Parathyroid adenoma (tissue), 2 donors: ENCODE results near the gene EFNA3.

Experiments used
- H2AFZ ChIP-seq: fragments of 300-600 bp; sonication (generic); one replicate; pipeline ENCODE4 v1.7.0; 2017; ENCODE audit warnings: antibody characterized with exemption, mild to moderate bottlenecking
- H3K27ac ChIP-seq: fragments of 300-600 bp; sonication (generic); one replicate; pipeline ENCODE4 v1.7.0; 2017
- H3K27me3 ChIP-seq: fragments of 300-600 bp; sonication (generic); one replicate; pipeline ENCODE4 v1.7.0; 2017; ENCODE audit warnings: low read length; ENCODE audit not compliant: control insufficient read depth, insufficient read depth
- H3K36me3 ChIP-seq: fragments of 300-600 bp; sonication (generic); one replicate; pipeline ENCODE4 v1.7.0; 2017; ENCODE audit warnings: low read length; ENCODE audit not compliant: control insufficient read depth, insufficient read depth
- H3K4me1 ChIP-seq: fragments of 300-600 bp; sonication (generic); one replicate; pipeline ENCODE4 v1.7.0; 2017; ENCODE audit warnings: control low read depth
- H3K4me2 ChIP-seq: fragments of 300-600 bp; sonication (generic); one replicate; pipeline ENCODE4 v1.7.0; 2017; ENCODE audit warnings: low read length
- H3K4me3 ChIP-seq: fragments of 300-600 bp; sonication (generic); one replicate; pipeline ENCODE4 v1.7.0; 2017; ENCODE audit warnings: low read depth, low read length
- H3K79me2 ChIP-seq: fragments of 300-600 bp; sonication (generic); one replicate; pipeline ENCODE4 v1.7.0; 2017; ENCODE audit warnings: control low read depth
- H3K9ac ChIP-seq: fragments of 300-600 bp; sonication (generic); one replicate; pipeline ENCODE4 v1.7.0; 2017; ENCODE audit warnings: mild to moderate bottlenecking
- H3K9me3 ChIP-seq: fragments of 300-600 bp; sonication (generic); one replicate; pipeline ENCODE4 v1.7.0; 2017; ENCODE audit warnings: low read length; ENCODE audit not compliant: control insufficient read depth
- TF ChIP-seq, protein P1 (sequence below): fragments of 300-600 bp; sonication (generic); IDR thresholded peaks from one replicate; pipeline ENCODE4 v1.7.0; 2017; ENCODE audit warnings: antibody characterized with exemption, mild to moderate bottlenecking
- donor health status: primary hyperparathyroidism.

The EFNA3 gene

DNA sequence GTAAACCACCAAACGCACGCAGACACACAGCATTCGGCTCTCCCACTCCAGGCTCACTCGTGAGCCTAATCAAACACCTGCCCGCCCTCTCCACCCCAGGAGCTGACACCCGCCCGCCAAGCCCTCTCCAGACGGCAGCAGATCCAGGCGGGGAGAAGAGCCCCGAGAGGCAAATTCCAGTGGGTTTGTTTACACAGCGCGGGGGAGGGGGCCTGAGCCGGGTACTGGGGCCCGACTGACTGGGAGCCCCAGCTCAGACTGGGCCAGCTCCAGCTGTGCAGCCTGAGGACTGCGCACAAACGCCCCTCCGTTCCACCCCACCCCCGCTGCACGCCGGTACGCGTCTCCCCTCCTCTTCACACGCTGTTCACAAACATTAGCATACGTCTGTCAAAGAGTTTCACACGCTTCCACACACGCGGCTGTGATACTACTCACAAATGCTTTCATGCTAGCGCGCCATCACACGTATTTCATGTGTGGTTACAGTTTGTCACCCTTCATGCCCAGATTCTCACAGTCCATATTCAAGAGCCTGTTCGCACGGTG lies 48.0 kb downstream of the EFNA3 start:
- no peak overlapping the region for H3K9ac ChIP-seq
- H3K79me2 ChIP-seq: no peaks in the 10 kb centered on the region
- H2AFZ ChIP-seq: peak overlapping the region; percentile 77
- peak overlapping the region; percentile 57 for H3K4me2 ChIP-seq
- peaks cover 2% of the 10 kb centered on the region for H3K4me1 ChIP-seq
- H3K9me3 ChIP-seq: no peaks in the 10 kb centered on the region
- H3K36me3 ChIP-seq: no peaks in the 10 kb centered on the region
- H3K27me3 ChIP-seq: no peaks in the 10 kb centered on the region
- H3K4me3 ChIP-seq: peak overlapping the region; percentile 75
- TF ChIP-seq, protein P1, sequence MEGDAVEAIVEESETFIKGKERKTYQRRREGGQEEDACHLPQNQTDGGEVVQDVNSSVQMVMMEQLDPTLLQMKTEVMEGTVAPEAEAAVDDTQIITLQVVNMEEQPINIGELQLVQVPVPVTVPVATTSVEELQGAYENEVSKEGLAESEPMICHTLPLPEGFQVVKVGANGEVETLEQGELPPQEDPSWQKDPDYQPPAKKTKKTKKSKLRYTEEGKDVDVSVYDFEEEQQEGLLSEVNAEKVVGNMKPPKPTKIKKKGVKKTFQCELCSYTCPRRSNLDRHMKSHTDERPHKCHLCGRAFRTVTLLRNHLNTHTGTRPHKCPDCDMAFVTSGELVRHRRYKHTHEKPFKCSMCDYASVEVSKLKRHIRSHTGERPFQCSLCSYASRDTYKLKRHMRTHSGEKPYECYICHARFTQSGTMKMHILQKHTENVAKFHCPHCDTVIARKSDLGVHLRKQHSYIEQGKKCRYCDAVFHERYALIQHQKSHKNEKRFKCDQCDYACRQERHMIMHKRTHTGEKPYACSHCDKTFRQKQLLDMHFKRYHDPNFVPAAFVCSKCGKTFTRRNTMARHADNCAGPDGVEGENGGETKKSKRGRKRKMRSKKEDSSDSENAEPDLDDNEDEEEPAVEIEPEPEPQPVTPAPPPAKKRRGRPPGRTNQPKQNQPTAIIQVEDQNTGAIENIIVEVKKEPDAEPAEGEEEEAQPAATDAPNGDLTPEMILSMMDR: no peak
- H3K27ac ChIP-seq: no peak overlapping the region

DNA sequence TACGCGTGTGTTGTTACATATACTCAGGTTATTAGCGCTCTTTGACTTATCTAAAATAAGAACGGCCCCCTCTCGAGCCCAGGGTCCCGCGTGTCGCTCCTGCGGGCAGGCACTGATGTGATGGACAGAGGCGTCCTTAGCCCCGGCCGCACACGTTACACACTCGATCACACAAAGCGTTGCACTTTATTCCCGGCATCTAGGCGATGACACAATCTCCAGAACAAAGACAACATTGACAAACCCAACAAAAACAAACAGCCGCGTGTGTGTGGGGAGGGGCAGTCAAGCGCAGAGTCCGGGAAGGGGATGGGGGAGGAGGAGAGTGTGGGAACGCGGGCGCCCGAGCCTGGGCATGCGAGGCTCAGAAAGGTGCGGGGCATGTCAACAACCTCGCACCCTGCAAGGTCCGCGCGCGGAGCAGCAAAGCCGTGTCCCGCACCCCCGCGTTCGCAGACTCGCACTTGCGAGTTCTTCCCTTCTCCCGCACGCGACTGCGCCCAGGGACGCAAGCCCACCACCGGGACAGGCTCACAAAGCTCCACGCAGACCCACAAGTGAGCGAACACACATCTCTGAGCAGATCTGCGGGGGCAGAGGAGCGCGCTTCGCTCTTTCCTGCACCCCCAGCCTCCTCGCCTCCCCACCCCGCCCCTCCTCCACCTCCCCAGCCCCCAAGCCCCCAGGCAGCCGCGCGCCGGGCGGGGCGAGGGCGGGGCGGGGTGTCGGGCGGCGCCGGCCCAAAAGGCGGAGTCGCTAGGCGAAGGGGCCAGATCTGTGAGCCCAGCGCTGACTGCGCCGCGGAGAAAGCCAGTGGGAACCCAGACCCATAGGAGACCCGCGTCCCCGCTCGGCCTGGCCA lies 48.7 kb downstream of the EFNA3 start, which contains the start of gene EFNA1:
EFNA1 (plus strand) TSS at position 772 of the 862 bp plus-strand sequence. CDS start 102 bp downstream, outside the sequence.
- Histone ChIP-seq H3K4me2 (peak within 1 kb of the TSS; percentile 57), H2AFZ (peak within 1 kb of the TSS; percentile 77), H3K9me3 (no peaks in the 10 kb centered on the region), H3K36me3 (no peaks in the 10 kb centered on the region), H3K27ac (peak within 1 kb of the TSS; percentile 72), H3K9ac (peak within 1 kb of the TSS; percentile 28), H3K4me1 (peaks cover 2% of the 10 kb centered on the region), H3K27me3 (no peaks in the 10 kb centered on the region), H3K4me3 (peak within 1 kb of the TSS; percentile 75), H3K79me2 (no peaks in the 10 kb centered on the region)
- TF ChIP-seq, protein P1: no peak

DNA sequence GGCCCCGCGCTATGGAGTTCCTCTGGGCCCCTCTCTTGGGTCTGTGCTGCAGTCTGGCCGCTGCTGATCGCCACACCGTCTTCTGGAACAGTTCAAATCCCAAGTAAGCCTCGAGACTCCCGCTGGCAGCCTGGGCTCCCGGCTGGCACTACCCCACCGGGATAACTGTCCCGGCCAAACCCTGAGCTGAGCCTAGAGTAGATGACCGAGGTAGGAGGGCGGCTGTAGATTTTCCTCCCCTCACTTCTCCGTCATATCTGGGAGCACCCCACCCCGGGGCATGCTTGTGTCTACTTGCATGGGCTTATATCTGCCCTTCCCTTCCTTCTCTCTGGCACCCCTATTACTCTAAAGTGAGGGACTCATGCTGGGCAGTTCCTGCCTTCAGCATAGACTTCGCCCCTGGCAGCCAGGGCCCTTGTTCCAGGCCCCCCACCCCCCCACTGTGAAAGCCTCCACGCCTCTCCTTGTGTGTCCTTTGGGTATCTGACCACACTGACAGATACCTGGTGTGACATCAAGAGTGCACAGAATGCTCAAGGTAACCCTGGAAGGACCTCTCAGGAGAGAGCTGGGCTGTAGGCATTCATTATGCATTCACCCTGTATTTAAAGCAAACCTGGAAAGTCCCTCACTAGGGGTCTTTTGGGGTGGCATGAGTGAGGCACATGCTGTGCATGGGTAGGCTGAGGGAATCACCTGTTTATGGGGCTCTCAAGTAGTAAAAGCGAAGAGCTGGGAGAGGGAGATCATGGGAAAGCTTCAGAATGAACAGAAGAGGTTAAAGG lies 49.5 kb downstream of the EFNA3 start:
- H3K36me3 ChIP-seq: no peaks in the 10 kb centered on the region
- peak overlapping the region; percentile 68 for H2AFZ ChIP-seq
- H3K27me3 ChIP-seq: no peaks in the 10 kb centered on the region
- no peaks in the 10 kb centered on the region for H3K79me2 ChIP-seq
- H3K4me3 ChIP-seq: peak overlapping the region; percentile 75
- TF ChIP-seq, protein P1: no peak
- H3K4me2 ChIP-seq: peak overlapping the region; percentile 57
- H3K9ac ChIP-seq: peak overlapping the region; percentile 28
- H3K4me1 ChIP-seq: peaks cover 2% of the 10 kb centered on the region
- H3K27ac ChIP-seq: peak overlapping the region; percentile 72
- no peaks in the 10 kb centered on the region for H3K9me3 ChIP-seq

DNA sequence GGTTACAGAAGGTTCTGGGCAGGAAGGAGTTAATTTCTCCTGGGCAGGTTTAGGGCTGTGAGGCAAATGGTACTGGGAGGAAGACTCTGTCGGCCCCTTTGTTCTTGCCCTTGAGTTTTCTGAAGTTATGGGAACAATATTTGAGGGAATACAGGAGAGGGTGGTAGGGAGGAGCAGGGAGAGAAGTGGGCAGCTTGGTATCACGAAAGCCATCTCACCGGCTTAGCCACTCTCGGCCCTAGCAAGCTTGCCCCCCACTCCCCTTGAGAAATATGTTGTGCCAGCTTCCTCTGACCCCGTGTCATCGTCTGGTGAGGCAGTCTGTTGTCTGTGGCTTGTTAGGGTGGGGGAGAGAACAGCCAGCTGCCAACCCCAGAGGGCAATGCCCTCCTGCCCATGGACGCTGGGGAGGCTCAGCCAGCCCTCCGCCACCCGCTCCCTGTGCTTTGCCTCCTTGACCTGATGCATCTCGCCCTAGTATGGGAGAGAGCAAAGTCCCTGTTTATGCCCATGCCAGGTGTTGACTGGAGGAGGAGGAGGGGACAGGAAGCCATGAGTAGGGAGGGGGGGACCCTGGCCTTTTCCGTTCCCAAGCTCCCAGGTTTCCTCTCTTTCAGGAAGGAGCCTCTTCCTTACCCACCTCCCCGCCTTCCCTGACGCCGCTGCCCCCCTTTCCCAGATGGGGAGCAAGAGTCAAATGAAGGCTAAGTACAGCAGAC lies 50.3 kb downstream of the EFNA3 start:
- H3K4me1 ChIP-seq: peaks cover 2% of the 10 kb centered on the region
- peak overlapping the region; percentile 75 for H3K4me3 ChIP-seq
- H3K9me3 ChIP-seq: no peaks in the 10 kb centered on the region
- no peaks in the 10 kb centered on the region for H3K79me2 ChIP-seq
- H2AFZ ChIP-seq: peak overlapping the region; percentile 64
- TF ChIP-seq, protein P1: no peak
- no peak overlapping the region for H3K9ac ChIP-seq
- no peaks in the 10 kb centered on the region for H3K27me3 ChIP-seq
- H3K4me2 ChIP-seq: peak overlapping the region; percentile 57
- H3K36me3 ChIP-seq: no peaks in the 10 kb centered on the region
- peak overlapping the region; percentile 72 for H3K27ac ChIP-seq
